Smooth muscle cell (in vitro differentiated cells): ENCODE data around the gene KCNAB1. TPM values are rescaled to one million over a fixed set of nuclear protein-coding genes. Genes with fewer than 3 reads are reported as not detected.

ENCODE experiments used
- DNase-seq: peaks from one replicate; lab custom pipeline; 2025; ENCODE audit not compliant: unreplicated experiment; lab: John Stamatoyannopoulos, UW
- H2AFZ ChIP-seq: fragments of 200-600 bp; sonication (generic); 2 replicates; pipeline ENCODE4 v1.6.0; 2016; ENCODE audit warnings: antibody characterized with exemption, low read depth, mild to moderate bottlenecking
- H3F3A ChIP-seq: fragments of 200-600 bp; sonication (generic); 2 replicates; pipeline ENCODE4 v1.6.0; 2017; ENCODE audit warnings: antibody characterized with exemption, low read depth
- H3K27ac ChIP-seq: fragments of 200-600 bp; sonication (generic); 2 replicates; pipeline ENCODE4 v1.5.1; 2016; ENCODE audit warnings: low read depth, mild to moderate bottlenecking
- H3K27me3 ChIP-seq: fragments of 200-600 bp; sonication (generic); 2 replicates; pipeline ENCODE4 v1.6.1; 2016; ENCODE audit warnings: low read depth, mild to moderate bottlenecking
- H3K36me3 ChIP-seq: fragments of 200-600 bp; sonication (generic); 2 replicates; pipeline ENCODE4 v1.5.1; 2016; ENCODE audit warnings: low read depth
- H3K4me1 ChIP-seq: fragments of 200-600 bp; sonication (generic); 2 replicates; pipeline ENCODE4 v1.5.1; 2016; ENCODE audit warnings: low read depth
- H3K4me2 ChIP-seq: fragments of 200-600 bp; sonication (generic); 2 replicates; pipeline ENCODE4 v1.6.0; 2016; ENCODE audit warnings: mild to moderate bottlenecking
- H3K4me3 ChIP-seq: fragments of 200-600 bp; sonication (generic); 2 replicates; pipeline ENCODE4 v1.5.1; 2016; ENCODE audit warnings: mild to moderate bottlenecking
- H3K79me2 ChIP-seq: fragments of 200-600 bp; sonication (generic); 2 replicates; pipeline ENCODE4 v1.6.0; 2016; ENCODE audit warnings: low read depth, mild to moderate bottlenecking
- H3K9ac ChIP-seq: fragments of 200-600 bp; sonication (generic); 2 replicates; pipeline ENCODE4 v1.6.0; 2016; ENCODE audit warnings: low read depth
- H3K9me3 ChIP-seq: fragments of 200-600 bp; sonication (generic); replicated peaks from 2 replicates; pipeline ENCODE4 v1.5.1; 2016; ENCODE audit warnings: low read depth
- H4K20me1 ChIP-seq: fragments of 200-600 bp; sonication (generic); 2 replicates; pipeline ENCODE4 v1.6.0; 2016; ENCODE audit warnings: low read depth
- CTCF ChIP-seq: fragments of 200-600 bp; sonication (generic); IDR thresholded peaks from 2 replicates; pipeline ENCODE4 v1.5.1; 2017; ENCODE audit warnings: borderline replicate concordance, mild to moderate bottlenecking, antibody characterized with exemption; ENCODE audit not compliant: insufficient read depth, poor library complexity, severe bottlenecking
- WGBS: methylation state at CpG from one replicate; pipeline ENCODE4 v1.1.7; 2016; ENCODE audit warnings: low lambda C conversion rate; 5-methylcytosine and 5-hydroxymethylcytosine counted together
- polyA plus RNA-seq: library from polyadenylated mRNA; unstranded; fragments of >200 nt; fragmentation: Nextera tagmentation; extraction: Ambion mirVana; gene quantifications from 2 replicates; pipeline ENCODE4 v1.2.1, GENCODE V29; 2016
- total RNA-seq: library from RNA; depleted of rRNA; stranded (reverse); fragments of >200 nt; gene quantifications from 2 replicates; pipeline ENCODE4 v1.2.3, GENCODE V29; 2014

Gene KCNAB1
- total and polyA plus RNA-seq, 2 experiments from 2014 or later, result 0.36 to 1.0 TPM

DNA sequence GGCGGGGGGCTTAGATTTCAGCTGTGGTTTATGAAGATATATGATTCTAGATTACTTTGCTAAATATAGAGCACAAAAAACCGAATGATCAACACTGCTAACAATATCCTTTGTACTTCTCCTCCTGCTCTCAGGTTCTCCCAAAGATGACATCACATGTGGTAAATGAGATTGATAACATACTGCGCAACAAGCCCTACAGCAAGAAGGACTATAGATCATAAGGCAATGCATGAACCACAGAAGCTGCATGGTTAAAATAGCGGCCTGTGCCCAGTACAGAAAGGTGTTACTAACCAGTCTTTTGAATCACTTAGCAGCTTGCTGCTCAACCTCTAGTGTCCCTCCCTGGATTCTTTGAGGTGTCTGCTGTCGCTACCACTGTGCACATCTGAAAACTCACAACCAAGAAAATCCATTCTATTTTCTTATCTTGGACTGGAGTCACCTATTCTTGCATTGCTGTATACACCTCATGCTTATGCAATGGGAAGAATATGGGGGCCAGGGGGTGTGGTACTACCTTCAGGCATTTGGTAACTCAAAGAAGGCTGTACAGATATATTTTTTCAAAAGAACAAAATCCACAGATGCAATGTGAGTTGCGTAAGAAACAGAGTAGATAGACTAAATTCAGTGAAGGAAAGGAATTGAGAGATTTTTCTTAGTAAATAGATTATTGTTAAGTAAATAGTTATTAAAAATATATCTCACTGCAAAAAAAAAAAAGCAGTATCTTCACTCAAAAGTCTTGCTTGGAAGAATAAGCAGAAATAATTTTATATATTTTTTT is 416.3 kb downstream of the KCNAB1 start:
- Histone ChIP-seq H4K20me1 (peaks cover 21% of the 10 kb centered on the region), H2AFZ (no peak overlapping the region), H3K9me3 (no peaks in the 10 kb centered on the region), H3K4me1 (no peaks in the 10 kb centered on the region), H3K27me3 (no peaks in the 10 kb centered on the region), H3F3A (peaks cover 38% of the 10 kb centered on the region), H3K79me2 (no peaks in the 10 kb centered on the region), H3K4me2 (no peak overlapping the region), H3K36me3 (peaks cover 4% of the 10 kb centered on the region), H3K4me3 (no peak overlapping the region), H3K9ac (peak overlapping the region; percentile 32), H3K27ac (peak overlapping the region; percentile 93)
- no peak for TF ChIP-seq CTCF
- DNase-seq, result no peak
- whole genome bisulfite sequencing, result 84% methylated on average over 6 of the region's 6 CpGs

DNA sequence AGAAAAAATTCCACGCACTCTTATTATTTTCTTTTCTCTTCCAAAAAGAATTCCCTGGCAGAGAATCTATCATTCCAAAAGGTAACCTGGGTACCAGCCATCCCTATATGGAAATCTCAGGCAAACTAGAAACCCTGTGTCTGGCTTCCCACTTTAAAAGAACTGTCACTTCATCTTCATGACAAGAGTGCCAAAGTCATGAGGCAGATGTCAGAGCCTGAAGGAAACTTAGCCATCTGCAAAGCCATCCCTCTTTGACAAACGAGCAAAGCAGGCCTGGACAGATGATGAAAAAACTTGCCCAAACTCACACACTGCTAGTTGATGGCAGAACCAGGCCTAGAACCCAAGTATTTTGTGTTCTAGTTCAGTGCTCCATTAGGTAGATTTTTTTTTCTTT is 418.7 kb downstream of the KCNAB1 start:
- no peaks in the 10 kb centered on the region for H3K4me1 ChIP-seq
- no peaks in the 10 kb centered on the region for H3K79me2 ChIP-seq
- H3K36me3 ChIP-seq, result peaks cover 26% of the 10 kb centered on the region
- no peak for DNase-seq
- no peaks in the 10 kb centered on the region for H3K27me3 ChIP-seq
- H2AFZ ChIP-seq, result no peak overlapping the region
- H3K27ac ChIP-seq, result no peak overlapping the region
- H4K20me1 ChIP-seq, result peaks cover 45% of the 10 kb centered on the region
- TF ChIP-seq CTCF, result no peak
- 79% methylated on average over 2 of the region's 2 CpGs for WGBS
- H3K9me3 ChIP-seq, result no peaks in the 10 kb centered on the region
- no peak overlapping the region for H3K9ac ChIP-seq
- H3F3A ChIP-seq, result peaks cover 51% of the 10 kb centered on the region
- H3K4me2 ChIP-seq, result no peak overlapping the region
- H3K4me3 ChIP-seq, result no peak overlapping the region

GRCh38 chr3:156539802-156540201 is 419.4 kb downstream of the KCNAB1 start:
- Histone ChIP-seq H3K36me3 (peaks cover 29% of the 10 kb centered on the region), H2AFZ (no peak overlapping the region), H3K9ac (no peak overlapping the region), H4K20me1 (peaks cover 52% of the 10 kb centered on the region), H3K4me1 (no peaks in the 10 kb centered on the region), H3K9me3 (no peaks in the 10 kb centered on the region), H3K4me3 (no peak overlapping the region), H3K27me3 (no peaks in the 10 kb centered on the region), H3K4me2 (no peak overlapping the region), H3K27ac (no peak overlapping the region), H3K79me2 (peaks cover 1% of the 10 kb centered on the region), H3F3A (peaks cover 56% of the 10 kb centered on the region)
- no peak for DNase-seq
- 95% methylated on average over 1 of the region's 1 CpG for WGBS
- no peak for TF ChIP-seq CTCF
